WTC11 (cell line): ENCODE data around the gene NUP85. TPM values are rescaled to one million over a fixed set of nuclear protein-coding genes. Genes with fewer than 3 reads are reported as not detected.

Experiments
- ATAC-seq: fragments of 200-7000 bp; cut with Tn5 transposase; 2 replicates; pipeline ENCODE4 v1.10.0; 2021; ENCODE audit warnings: mild to moderate bottlenecking, moderate library complexity
- CTCF ChIA-PET: fragments of 300-600 bp; sonication (Branson Sonifier 250); formaldehyde crosslinking; loops from one replicate; lab custom pipeline; 2021; ENCODE audit warnings: antibody characterized with exemption; lab: Charles Lee
- POLR2A ChIA-PET: fragments of 350-600 bp; sonication (Branson Sonifier 250); formaldehyde crosslinking; loops from one replicate; lab custom pipeline; 2021; ENCODE audit warnings: antibody characterized with exemption; lab: Charles Lee
- DNase-seq: peaks from one replicate; pipeline ENCODE4 v3.0.0; 2021; ENCODE audit warnings: low spot score
- H3K27ac Mint-ChIP-seq: 2 replicates; pipeline ENCODE4 v1.8.0; 2021; ENCODE audit warnings: mixed read lengths
- H3K27me3 Mint-ChIP-seq: 2 replicates; pipeline ENCODE4 v1.8.0; 2021; ENCODE audit warnings: low read depth, mild to moderate bottlenecking, moderate library complexity, mixed read lengths
- H3K36me3 Mint-ChIP-seq: 2 replicates; pipeline ENCODE4 v1.8.0; 2021; ENCODE audit warnings: mixed read lengths
- H3K4me1 Mint-ChIP-seq: 2 replicates; pipeline ENCODE4 v1.8.0; 2022; ENCODE audit warnings: mixed read lengths
- H3K4me3 Mint-ChIP-seq: 2 replicates; pipeline ENCODE4 v1.8.0; 2021; ENCODE audit warnings: mild to moderate bottlenecking, moderate library complexity, mixed read lengths
- H3K9me3 Mint-ChIP-seq: 2 replicates; pipeline ENCODE4 v1.8.0; 2021; ENCODE audit warnings: mixed read lengths
- AR ChIP-seq: fragments of 250-450 bp; sonication (Bioruptor Pico); IDR thresholded peaks from 2 replicates; pipeline ENCODE4 v1.9.0; 2021; ENCODE audit warnings: mild to moderate bottlenecking
- ATF1 ChIP-seq: sonication (generic); formaldehyde crosslinking; IDR thresholded peaks from 2 replicates; pipeline ENCODE4 v1.8.1; 2023; ENCODE audit warnings: mild to moderate bottlenecking, moderate library complexity, missing genetic modification reagents
- CBFB ChIP-seq: sonication (generic); formaldehyde crosslinking; IDR thresholded peaks from 2 replicates; pipeline ENCODE4 v1.8.1; 2022; ENCODE audit warnings: mild to moderate bottlenecking, low read depth, missing genetic modification reagents
- CREB1 ChIP-seq: sonication (generic); formaldehyde crosslinking; IDR thresholded peaks from 2 replicates; pipeline ENCODE4 v1.8.0; 2023; ENCODE audit warnings: mild to moderate bottlenecking, missing genetic modification reagents
- E2F1 ChIP-seq: sonication (generic); formaldehyde crosslinking; IDR thresholded peaks from 2 replicates; pipeline ENCODE4 v1.8.0; 2022; ENCODE audit warnings: mild to moderate bottlenecking, missing genetic modification reagents
- ELF4 ChIP-seq: sonication (generic); formaldehyde crosslinking; IDR thresholded peaks from 2 replicates; pipeline ENCODE4 v1.8.1; 2022; ENCODE audit warnings: low read depth, mild to moderate bottlenecking, moderate library complexity, missing genetic modification reagents
- ESRRA ChIP-seq: sonication (generic); formaldehyde crosslinking; IDR thresholded peaks from 2 replicates; pipeline ENCODE4 v1.8.1; 2022; ENCODE audit warnings: mild to moderate bottlenecking, missing genetic modification reagents, borderline replicate concordance
- MLX ChIP-seq: sonication (generic); formaldehyde crosslinking; IDR thresholded peaks from 2 replicates; pipeline ENCODE4 v1.8.1; 2023; ENCODE audit warnings: mild to moderate bottlenecking, missing genetic modification reagents, moderate library complexity
- MYBL2 ChIP-seq: sonication (generic); formaldehyde crosslinking; IDR thresholded peaks from 2 replicates; pipeline ENCODE4 v1.8.1; 2023; ENCODE audit warnings: mild to moderate bottlenecking, moderate library complexity, missing genetic modification reagents
- NR2C2 ChIP-seq: sonication (generic); formaldehyde crosslinking; IDR thresholded peaks from 2 replicates; pipeline ENCODE4 v1.8.0; 2022; ENCODE audit warnings: mild to moderate bottlenecking, missing genetic modification reagents
- PRDM15 ChIP-seq: sonication (generic); formaldehyde crosslinking; IDR thresholded peaks from 2 replicates; pipeline ENCODE4 v1.8.0; 2022; ENCODE audit warnings: missing genetic modification reagents
- PREB ChIP-seq: sonication (generic); formaldehyde crosslinking; IDR thresholded peaks from 2 replicates; pipeline ENCODE4 v1.8.1; 2022; ENCODE audit warnings: mild to moderate bottlenecking, missing genetic modification reagents, moderate library complexity, borderline replicate concordance
- PRRX2 ChIP-seq: fragments of 250-450 bp; sonication (Bioruptor Pico); IDR thresholded peaks from 2 replicates; pipeline ENCODE4 v1.8.0; 2021; ENCODE audit warnings: mild to moderate bottlenecking
- TCF7 ChIP-seq: sonication (generic); formaldehyde crosslinking; IDR thresholded peaks from 2 replicates; pipeline ENCODE4 v1.8.0; 2022; ENCODE audit warnings: mild to moderate bottlenecking, low read depth, missing genetic modification reagents, moderate library complexity
- ZBTB43 ChIP-seq: sonication (generic); formaldehyde crosslinking; IDR thresholded peaks from 2 replicates; pipeline ENCODE4 v1.8.1; 2023; ENCODE audit warnings: mild to moderate bottlenecking, missing genetic modification reagents
- ZNF281 ChIP-seq: sonication (generic); formaldehyde crosslinking; IDR thresholded peaks from 2 replicates; pipeline ENCODE4 v1.8.0; 2023; ENCODE audit warnings: mild to moderate bottlenecking, missing genetic modification reagents
- ZNF317 ChIP-seq: sonication (generic); formaldehyde crosslinking; IDR thresholded peaks from 2 replicates; pipeline ENCODE4 v1.8.1; 2023; ENCODE audit warnings: low read depth, mild to moderate bottlenecking, moderate library complexity, missing genetic modification reagents, borderline replicate concordance
- total RNA-seq: library from RNA; stranded (reverse); gene quantifications from 3 replicates; pipeline ENCODE4 v1.2.3, GENCODE V29; 2021

NUP85 gene
- total RNA-seq, 1 experiment from 2014 or later: 109 TPM

- Mint-ChIP-seq H3K9me3 (no peaks in the 10 kb centered on the region), H3K27ac (no peak overlapping the region; the same call in 1 of the 2 replicates), H3K4me3 (peak overlapping the region; percentile 79), H3K27me3 (no peaks in the 10 kb centered on the region), H3K36me3 (peaks cover 19% of the 10 kb centered on the region), H3K4me1 (peaks cover 19% of the 10 kb centered on the region)
- no peak for DNase-seq
- no peak for ATAC-seq
- TF ChIP-seq ZNF317 (CRISPR knock-in tag): no peak
- no peak for TF ChIP-seq NR2C2 (CRISPR knock-in tag)
- TF ChIP-seq PRDM15 (CRISPR knock-in tag): peak; percentile 22; the same call in 1 of the 2 replicates
- TF ChIP-seq MYBL2 (CRISPR knock-in tag): no peak
- ChIA-PET CTCF (interaction anchor here (0.5 to 8.7 kb wide), 28 partner anchors 10 to 771 kb away, joined by 3 to 155 read pairs (median 8); partner anchors contain the start of genes GGA3, MRPS7, SLC25A19 and SMIM5), POLR2A (interaction anchor here (1.1 to 3.1 kb wide), 2 partner anchors 11 to 17 kb away, joined by 3 to 17 read pairs; partner anchors contain the start of genes GGA3, MRPS7 and SLC25A19)
These were observed 66.7 kb downstream of the NUP85 start for GRCh38 chr17:75271955-75272847.

- no peaks in the 10 kb centered on the region for H3K27me3 Mint-ChIP-seq
- ChIA-PET POLR2A (interaction anchor here (1.1 kb wide), 1 partner anchor 16 kb away, joined by 3 read pairs; the partner anchor contains the start of gene SLC25A19), CTCF (interaction anchor here (0.6 to 8.7 kb wide), 7 partner anchors 11 to 140 kb away, joined by 3 to 155 read pairs (median 32); partner anchors contain the start of genes GGA3, MRPS7 and SLC25A19)
- H3K4me1 Mint-ChIP-seq: peaks cover 15% of the 10 kb centered on the region
- no peak for ATAC-seq
- no peak for DNase-seq
- peaks cover 20% of the 10 kb centered on the region for H3K36me3 Mint-ChIP-seq
- peak overlapping the region; percentile 79 for H3K4me3 Mint-ChIP-seq
- H3K27ac Mint-ChIP-seq: peak overlapping the region; percentile 26; the same call in 1 of the 2 replicates
- no peaks in the 10 kb centered on the region for H3K9me3 Mint-ChIP-seq
- no peak for TF ChIP-seq ZNF281
- no peak for TF ChIP-seq AR (CRISPR knock-in tag)
- TF ChIP-seq MLX: no peak
- TF ChIP-seq ESRRA (CRISPR knock-in tag): no peak
- no peak for TF ChIP-seq ELF4
- TF ChIP-seq TCF7: no peak
- TF ChIP-seq PREB (CRISPR knock-in tag): no peak
- no peak for TF ChIP-seq PRRX2
- TF ChIP-seq E2F1 (CRISPR knock-in tag): no peak
- TF ChIP-seq ZBTB43: no peak
- no peak for TF ChIP-seq ATF1 (CRISPR knock-in tag)
- no peak for TF ChIP-seq CBFB (CRISPR knock-in tag)
- no peak for TF ChIP-seq CREB1
These were observed 67.3 kb downstream of the NUP85 start for GRCh38 chr17:75272848-75273184.
